SHP77 (cell line): ENCODE measurements around the gene ABHD12.
"Not testable (repeated sequence)": the region's sequence is repeated elsewhere in the genome, so short reads cannot be mapped to it uniquely, and the experiment has no call there.

Source experiments
- DNase-seq, 2 experiments: peaks; one replicate each; lab custom pipeline; 2025; lab: John Stamatoyannopoulos, UW

ABHD12 gene

GRCh38 chr20:25277051-25277801 is 113.4 kb downstream of the ABHD12 start:
- peak in 1 of 2 experiments; percentile 46 for DNase-seq

DNA sequence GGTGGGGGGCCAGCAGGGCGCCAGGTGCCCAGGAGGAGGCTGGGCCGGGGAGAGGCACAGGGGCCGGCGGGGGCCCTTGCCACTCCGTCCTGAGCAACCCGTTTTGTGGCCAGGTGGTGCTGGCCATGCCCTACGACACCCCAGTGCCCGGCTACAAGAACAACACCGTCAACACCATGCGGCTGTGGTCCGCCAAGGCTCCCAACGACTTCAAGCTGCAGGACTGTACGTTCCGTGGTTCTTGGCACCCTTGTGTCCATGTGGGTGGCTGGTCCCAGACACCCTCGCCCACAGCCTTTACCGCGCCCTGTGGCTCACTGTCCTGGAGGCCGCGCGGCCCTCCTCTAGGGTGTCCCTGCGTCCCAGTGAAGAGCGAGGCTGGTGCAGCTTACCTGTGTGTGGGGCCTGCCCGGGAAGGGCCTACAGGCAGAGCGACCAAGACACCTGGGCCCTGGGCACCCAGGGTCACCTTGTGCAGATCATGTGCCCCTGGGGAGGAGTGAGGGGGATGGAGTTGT is 114.0 kb downstream of the ABHD12 start:
- DNase-seq, result no peak

DNA sequence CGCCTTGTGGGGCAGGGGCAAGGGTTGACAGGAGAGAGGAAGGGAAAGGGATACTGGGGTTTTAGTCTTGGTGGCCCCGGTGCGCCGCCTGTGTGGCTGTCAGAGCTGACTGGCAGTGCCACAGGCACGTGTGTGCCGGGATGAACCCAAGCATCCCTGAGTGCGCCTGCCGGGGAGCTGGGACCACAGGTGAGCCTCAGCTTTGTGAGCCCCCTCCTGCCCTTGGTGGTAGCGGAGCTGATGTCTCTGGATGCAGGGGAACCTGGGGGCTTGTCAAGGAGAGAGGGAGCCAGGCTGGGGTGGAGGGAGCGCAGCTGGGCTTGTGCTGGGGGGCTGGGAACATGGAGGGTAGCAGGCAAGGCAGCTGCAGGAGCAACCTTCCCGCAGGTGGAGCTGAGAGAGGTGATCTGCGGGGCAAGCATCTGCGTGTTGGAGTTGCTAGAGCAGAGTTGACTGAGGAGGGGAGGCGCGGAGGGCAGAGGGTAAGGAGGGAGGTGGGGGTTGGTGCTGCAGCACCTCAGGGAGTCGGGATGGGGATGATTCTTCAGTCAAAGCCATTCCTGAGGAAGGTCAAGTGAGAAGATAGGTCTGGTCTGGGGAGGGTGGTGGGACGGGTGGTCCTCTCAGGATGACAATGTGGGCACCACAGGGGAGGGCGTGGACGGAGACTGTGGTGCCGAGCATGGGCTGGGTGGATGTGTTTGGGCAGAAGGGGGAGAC is 114.7 kb downstream of the ABHD12 start:
- DNase-seq, result no peak

GRCh38 chr20:25274891-25275812 is 115.5 kb downstream of the ABHD12 start:
- no peak for DNase-seq

GRCh38 chr20:25274481-25274880 is 116.2 kb downstream of the ABHD12 start:
- no peak for DNase-seq

DNA sequence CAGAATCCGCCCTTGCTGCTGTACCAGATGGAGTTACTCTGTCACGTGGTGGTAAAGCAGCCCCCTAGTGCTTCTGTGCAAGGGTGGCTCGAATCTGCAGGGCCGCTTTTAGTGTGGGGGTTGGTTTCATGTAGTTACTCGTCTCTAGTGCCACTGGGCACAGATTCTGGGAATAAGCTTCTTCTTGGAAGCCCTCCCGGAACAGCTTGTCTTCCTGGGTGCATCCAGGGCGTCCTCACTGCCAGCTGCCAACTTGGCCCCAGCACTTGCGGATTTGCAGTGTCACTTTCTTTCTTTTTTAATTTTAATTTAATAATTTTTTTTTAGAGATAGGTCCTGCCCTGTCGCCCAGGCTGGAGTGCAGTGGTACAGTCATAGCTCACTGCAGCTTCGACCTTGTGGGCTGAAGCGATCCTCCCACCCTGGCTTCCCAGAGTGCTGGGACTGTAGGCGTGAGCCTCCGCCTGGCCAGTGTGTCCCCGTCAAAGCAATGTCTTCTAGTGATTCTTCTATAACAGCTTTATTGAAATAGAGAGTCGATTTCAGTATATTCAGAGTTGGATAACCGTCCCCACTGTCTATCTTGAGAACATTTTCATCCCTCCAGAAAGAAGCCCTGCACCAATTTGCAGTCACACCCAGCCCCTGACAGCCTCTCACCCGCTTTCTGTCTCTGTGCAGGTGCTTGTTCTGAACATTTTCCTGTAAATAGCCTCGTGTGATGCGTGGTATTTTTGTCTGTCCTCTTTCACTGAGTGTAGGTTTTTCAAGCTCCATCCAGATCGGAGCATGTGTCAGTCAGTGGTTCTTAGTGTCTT is 116.9 kb downstream of the ABHD12 start:
- DNase-seq, result no peak

- DNase-seq, result no peak
Observed at GRCh38 chr20:25273046-25273445, 117.6 kb downstream of the ABHD12 start.

GRCh38 chr20:25272223-25273000 is 118.2 kb downstream of the ABHD12 start:
- DNase-seq, result no peak

GRCh38 chr20:25271486-25272222 is 119.0 kb downstream of the ABHD12 start:
- no peak for DNase-seq

- DNase-seq, result peak; percentile 93 to 95
Observed at GRCh38 chr20:25270829-25271251, 119.8 kb downstream of the ABHD12 start.

- DNase-seq, result no peak
Observed at GRCh38 chr20:25269833-25270170, 120.8 kb downstream of the ABHD12 start.

GRCh38 chr20:25269057-25269832 is 121.4 kb downstream of the ABHD12 start:
- DNase-seq, result no peak

DNA sequence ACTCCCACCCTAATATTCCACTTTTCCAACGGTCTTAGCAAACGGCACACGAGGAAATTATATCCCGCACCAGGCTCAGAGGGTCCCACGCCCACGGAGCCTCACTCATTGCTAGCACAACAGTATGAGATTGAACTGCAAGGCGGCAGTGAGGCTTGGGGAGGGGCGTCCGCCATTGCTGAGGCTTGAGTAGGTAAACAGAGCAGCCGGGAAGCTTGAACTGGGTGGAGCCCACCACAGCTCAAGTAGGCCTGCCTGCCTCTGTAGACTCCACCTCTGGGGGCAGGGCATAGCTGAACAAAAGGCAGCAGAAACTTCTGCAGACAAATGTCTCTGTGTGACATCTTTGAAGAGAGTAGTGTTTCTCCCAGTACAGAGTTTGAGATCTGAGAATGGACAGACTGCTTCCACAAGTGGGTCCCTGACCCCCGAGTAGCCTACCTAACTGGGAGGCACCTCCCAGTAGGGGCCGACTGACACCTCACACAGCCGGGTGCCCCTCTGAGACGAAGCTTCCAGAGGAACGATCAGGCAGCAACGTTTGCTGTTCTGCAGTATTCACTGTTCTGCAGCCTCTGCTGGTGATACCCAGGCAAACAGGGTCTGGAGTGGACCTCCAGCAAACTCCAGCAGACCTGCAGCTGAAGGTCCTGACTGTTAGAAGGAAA is 129.7 kb downstream of the ABHD12 start:
- DNase-seq, result not testable (repeated sequence)

- DNase-seq, result no peak
Observed at GRCh38 chr20:25259788-25260254, 130.8 kb downstream of the ABHD12 start.

DNA sequence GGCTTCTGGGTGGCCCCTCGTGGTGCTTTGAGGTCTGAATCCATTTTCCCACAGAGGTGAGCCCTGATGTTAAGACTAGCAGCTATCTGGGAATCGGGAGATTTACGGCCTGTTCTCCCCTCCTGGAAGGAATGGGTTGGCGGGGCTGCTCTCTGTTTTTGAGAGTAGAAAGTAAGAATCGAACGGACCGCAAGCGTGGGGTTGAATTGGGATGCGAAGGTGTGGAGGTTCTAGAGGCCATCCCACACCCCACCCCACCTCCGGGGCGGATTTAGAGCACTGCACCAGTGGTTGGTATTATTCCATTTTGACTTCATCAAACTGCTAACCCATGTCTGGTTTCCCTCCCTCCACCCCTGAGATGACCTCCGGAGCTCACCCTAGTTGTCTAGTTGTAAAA is 131.3 kb downstream of the ABHD12 start:
- no peak for DNase-seq

DNA sequence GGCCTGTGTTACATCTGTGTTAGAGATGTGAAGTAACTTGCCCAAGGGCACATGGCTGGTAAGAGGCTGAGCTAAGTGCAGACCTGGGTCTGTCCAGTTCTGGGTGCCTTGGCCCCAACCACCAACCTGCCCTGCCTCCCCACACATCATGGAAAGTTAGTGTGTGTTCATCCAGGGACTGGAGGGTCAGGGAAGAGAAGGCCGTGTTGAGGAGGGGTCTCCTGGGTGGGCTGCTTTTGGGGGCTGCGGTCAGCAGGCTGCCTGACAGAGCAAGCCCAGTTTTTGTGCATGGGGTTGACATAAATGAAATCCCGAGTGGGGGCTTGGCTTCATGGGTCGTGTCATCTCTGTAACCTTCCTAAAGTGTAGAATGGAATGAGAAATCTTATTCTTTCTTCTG is 131.8 kb downstream of the ABHD12 start:
- DNase-seq, result no peak

DNA sequence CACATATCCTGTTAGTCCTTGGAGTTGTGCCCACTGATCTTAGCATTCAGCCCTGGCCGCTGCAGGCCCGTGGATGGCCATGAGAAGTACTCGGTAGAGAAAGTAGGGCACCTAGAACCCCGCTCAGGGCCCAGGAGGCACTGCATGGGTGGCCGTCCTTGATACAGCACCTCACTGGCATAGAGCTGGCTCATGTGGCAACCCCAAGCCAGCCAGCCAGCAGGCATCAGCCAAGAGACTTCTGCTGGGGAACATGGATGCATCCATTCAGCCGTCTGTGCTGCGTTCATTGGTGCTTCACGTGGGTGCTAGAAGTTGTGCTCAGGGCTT is 132.2 kb downstream of the ABHD12 start:
- DNase-seq, result no peak

GRCh38 chr20:25257756-25258475 is 132.7 kb downstream of the ABHD12 start:
- DNase-seq, result no peak
